Spleen (tissue), 7 donors: ENCODE results near the gene OSBPL9.

ENCODE experiments used
- POLR2A ChIP-seq, 3 donors: fragments of 450-650 bp; IDR thresholded peaks; one replicate each; pipeline ENCODE4 v1.5.1; 2017; ENCODE audit warnings: antibody characterized with exemption in 3 of 3, mild to moderate bottlenecking in 1 of 3
- POLR2AphosphoS5 ChIP-seq, 3 donors: sonication (generic); formaldehyde crosslinking; IDR thresholded peaks; one replicate each; pipeline ENCODE4 v1.5.1; 2017; ENCODE audit warnings: antibody characterized with exemption in 3 of 3
- TF ChIP-seq, protein P1 (sequence below), 11 experiments: fragments of 200-600 bp in 7 of 11; fragments of 450-650 bp in 4 of 11; sonication (generic) in 4 of 11; IDR thresholded peaks in 8 of 11; conservative IDR thresholded peaks in 3 of 11; 1 replicate in 7 of 11; 2 replicates in 4 of 11; pipeline versions ENCODE4 v1.4.0 to v1.8.0; 2016 to 2021; ENCODE audit warnings: antibody characterized with exemption in 11 of 11, inconsistent platforms in 4 of 11, mild to moderate bottlenecking in 1 of 11
- donor health status: DM: no; HTN: no; CAD: no; lungs with moderate emphysema.
- donor health status: DM: no; HTN: no; CAD: no.
- donor health status: DM: no; HTN: no; CAD: no.

DNA sequence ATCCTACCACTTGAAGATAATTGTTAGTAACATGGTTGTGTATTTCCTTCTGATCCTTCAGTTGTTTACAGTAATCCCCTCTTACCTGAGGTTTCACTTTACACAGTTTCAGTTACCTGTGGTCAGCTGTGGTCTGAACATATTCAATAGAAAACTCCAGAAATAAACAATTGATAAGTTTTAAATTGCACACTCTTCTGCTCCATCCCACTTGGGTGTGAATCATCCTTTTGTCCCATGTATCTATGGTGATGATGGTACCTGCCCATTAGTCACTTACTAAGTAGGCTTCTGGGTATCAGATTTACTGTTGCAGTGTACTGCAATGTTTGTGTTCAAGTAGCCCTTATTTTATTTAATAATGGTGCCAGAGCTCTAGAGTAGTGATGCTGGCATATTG, 62.5 kb downstream of the OSBPL9 start:
- TF ChIP-seq POLR2A (IDR thresholded peaks at IDR 0.05) (no peak), POLR2AphosphoS5 (IDR thresholded peaks at IDR 0.05) (no peak)
- TF ChIP-seq, protein P1, sequence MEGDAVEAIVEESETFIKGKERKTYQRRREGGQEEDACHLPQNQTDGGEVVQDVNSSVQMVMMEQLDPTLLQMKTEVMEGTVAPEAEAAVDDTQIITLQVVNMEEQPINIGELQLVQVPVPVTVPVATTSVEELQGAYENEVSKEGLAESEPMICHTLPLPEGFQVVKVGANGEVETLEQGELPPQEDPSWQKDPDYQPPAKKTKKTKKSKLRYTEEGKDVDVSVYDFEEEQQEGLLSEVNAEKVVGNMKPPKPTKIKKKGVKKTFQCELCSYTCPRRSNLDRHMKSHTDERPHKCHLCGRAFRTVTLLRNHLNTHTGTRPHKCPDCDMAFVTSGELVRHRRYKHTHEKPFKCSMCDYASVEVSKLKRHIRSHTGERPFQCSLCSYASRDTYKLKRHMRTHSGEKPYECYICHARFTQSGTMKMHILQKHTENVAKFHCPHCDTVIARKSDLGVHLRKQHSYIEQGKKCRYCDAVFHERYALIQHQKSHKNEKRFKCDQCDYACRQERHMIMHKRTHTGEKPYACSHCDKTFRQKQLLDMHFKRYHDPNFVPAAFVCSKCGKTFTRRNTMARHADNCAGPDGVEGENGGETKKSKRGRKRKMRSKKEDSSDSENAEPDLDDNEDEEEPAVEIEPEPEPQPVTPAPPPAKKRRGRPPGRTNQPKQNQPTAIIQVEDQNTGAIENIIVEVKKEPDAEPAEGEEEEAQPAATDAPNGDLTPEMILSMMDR (IDR thresholded peaks at IDR 0.05 in 8 of 11, conservative IDR thresholded peaks at IDR 0.05 in 3 of 11): no peak
